Activated CD4-positive, alpha-beta T cell treated with anti-CD3 and anti-CD28 coated beads, Interleukin-2, amount 50 U/mL, for 48 hours (primary cell): ENCODE measurements around the gene KLRF2.
A peak's percentile ranks its signal among the peaks of the same experiment; 100 is the strongest.

Experiments
- DNase-seq, 2 experiments: peaks; one replicate each; pipeline ENCODE4 v3.0.0-alpha.2; 2020

The KLRF2 gene

GRCh38 chr12:9895215-9895971, 14.1 kb downstream of the KLRF2 start:
- no peak for DNase-seq

GRCh38 chr12:9897535-9897934, 16.2 kb downstream of the KLRF2 start:
- DNase-seq = no peak

- no peak for DNase-seq
These were observed 17.9 kb downstream of the KLRF2 start for GRCh38 chr12:9899209-9899608.

- DNase-seq = no peak
These were observed 19.6 kb downstream of the KLRF2 start for GRCh38 chr12:9900930-9901329.

GRCh38 chr12:9902539-9903228, 21.4 kb downstream of the KLRF2 start:
- no peak for DNase-seq

GRCh38 chr12:9906873-9907272, 25.6 kb downstream of the KLRF2 start:
- DNase-seq = peak in 1 of 2 experiments; percentile 6

GRCh38 chr12:9907769-9908168, 26.5 kb downstream of the KLRF2 start:
- DNase-seq = no peak

GRCh38 chr12:9908350-9908749, 27.1 kb downstream of the KLRF2 start:
- DNase-seq = no peak

GRCh38 chr12:9909724-9910123, 28.4 kb downstream of the KLRF2 start:
- DNase-seq = no peak

GRCh38 chr12:9910716-9911421, 29.6 kb downstream of the KLRF2 start:
- no peak for DNase-seq

GRCh38 chr12:9911708-9912107, 30.4 kb downstream of the KLRF2 start:
- DNase-seq = no peak

GRCh38 chr12:9919443-9919842, 38.2 kb downstream of the KLRF2 start:
- DNase-seq = no peak

GRCh38 chr12:9920451-9920850, 39.2 kb downstream of the KLRF2 start:
- DNase-seq = no peak

- no peak for DNase-seq
These were observed 41.1 kb downstream of the KLRF2 start for GRCh38 chr12:9922429-9922828.

GRCh38 chr12:9925705-9926393, 44.6 kb downstream of the KLRF2 start:
- peak in 1 of 2 experiments; percentile 7 for DNase-seq

GRCh38 chr12:9926876-9927275, 45.6 kb downstream of the KLRF2 start:
- DNase-seq = no peak

GRCh38 chr12:9928607-9929006, 47.3 kb downstream of the KLRF2 start:
- DNase-seq = no peak

GRCh38 chr12:9931245-9931644, 50.0 kb downstream of the KLRF2 start:
- no peak for DNase-seq

GRCh38 chr12:9932270-9932669, 51.0 kb downstream of the KLRF2 start, which contains the start of gene CLEC2A:
TSS of gene CLEC2A (minus strand) at chr12:9932370. CDS start at chr12:9932329, 41 bp downstream.
- no peak for DNase-seq

GRCh38 chr12:9933958-9934357, 52.7 kb downstream of the KLRF2 start:
- DNase-seq = no peak

GRCh38 chr12:9935026-9935425, 53.7 kb downstream of the KLRF2 start:
- no peak for DNase-seq

- DNase-seq = no peak
These were observed 55.3 kb downstream of the KLRF2 start for GRCh38 chr12:9936591-9936990.

- no peak for DNase-seq
These were observed 59.1 kb downstream of the KLRF2 start for GRCh38 chr12:9940375-9940774.
